HUDEP-2 (cell line): ENCODE measurements around the gene OSBPL2.

ENCODE experiments used
- DNase-seq, 76 experiments: peaks; one replicate each; lab custom pipeline; 2025; ENCODE audit not compliant: unreplicated experiment in 76 of 76; lab: John Stamatoyannopoulos, UW

The OSBPL2 gene

GRCh38 chr20:62219992-62220665 is 18.2 kb upstream of the OSBPL2 start, which contains the start of gene HRH3:
HRH3 (minus strand) TSS chr20:62220278; CDS start chr20:62219970, 308 bp downstream.
- DNase-seq, result peak in 27 of 76 experiments; percentile 5 to 47 (median 27)

GRCh38 chr20:62220666-62221568 is 17.4 kb upstream of the OSBPL2 start:
- no peak for DNase-seq

- DNase-seq, result no peak
Measured at GRCh38 chr20:62222266-62222850, 16.0 kb upstream of the OSBPL2 start.

GRCh38 chr20:62222972-62223371 is 15.3 kb upstream of the OSBPL2 start:
- DNase-seq, result no peak

GRCh38 chr20:62223571-62223970 is 14.8 kb upstream of the OSBPL2 start:
- no peak for DNase-seq

GRCh38 chr20:62224113-62224855 is 14.0 kb upstream of the OSBPL2 start:
- no peak for DNase-seq

GRCh38 chr20:62225026-62225425 is 13.3 kb upstream of the OSBPL2 start:
- DNase-seq, result no peak

GRCh38 chr20:62225820-62226635 is 12.3 kb upstream of the OSBPL2 start:
- no peak for DNase-seq

- DNase-seq, result no peak
Measured at GRCh38 chr20:62226707-62227590, 11.4 kb upstream of the OSBPL2 start.

- no peak for DNase-seq
Measured at GRCh38 chr20:62227591-62227976, 10.7 kb upstream of the OSBPL2 start.

GRCh38 chr20:62227977-62228958 is 10.1 kb upstream of the OSBPL2 start:
- peak in 6 of 76 experiments; percentile 13 to 29 (median 26) for DNase-seq

GRCh38 chr20:62228982-62229545 is 9.3 kb upstream of the OSBPL2 start:
- DNase-seq, result no peak

GRCh38 chr20:62229667-62230066 is 8.7 kb upstream of the OSBPL2 start:
- DNase-seq, result no peak

- no peak for DNase-seq
Measured at GRCh38 chr20:62230276-62230675, 8.0 kb upstream of the OSBPL2 start.

GRCh38 chr20:62230696-62231095 is 7.6 kb upstream of the OSBPL2 start:
- DNase-seq, result no peak

GRCh38 chr20:62231292-62231691 is 7.0 kb upstream of the OSBPL2 start:
- DNase-seq, result no peak

- DNase-seq, result peak in 19 of 76 experiments; percentile 6 to 46 (median 19)
Measured at GRCh38 chr20:62232194-62232593, 6.1 kb upstream of the OSBPL2 start.
